OCI-LY1 (cell line): ENCODE results near the gene IQSEC1.

Source experiments
- H2AFZ ChIP-seq: fragments of 200-600 bp; sonication (generic), shearing (Covaris generic); 2 replicates; pipeline ENCODE4 v1.6.0; 2014; ENCODE audit warnings: antibody characterized with exemption, mild to moderate bottlenecking, low read length
- H3F3A ChIP-seq: fragments of 200-600 bp; sonication (generic), shearing (Covaris generic); 2 replicates; pipeline ENCODE4 v1.6.0; 2014; ENCODE audit warnings: mild to moderate bottlenecking, antibody characterized with exemption, low read length, moderate library complexity; ENCODE audit not compliant: insufficient read depth
- H3K27ac ChIP-seq: fragments of 200-600 bp; sonication (generic); 2 replicates; pipeline ENCODE4 v1.5.1; 2014; ENCODE audit warnings: low read length, mixed run types, mild to moderate bottlenecking, low read depth; ENCODE audit not compliant: poor library complexity, severe bottlenecking
- H3K27me3 ChIP-seq: fragments of 200-600 bp; sonication (generic); 2 replicates; pipeline ENCODE4 v1.6.0; 2014; ENCODE audit warnings: antibody characterized with exemption, mild to moderate bottlenecking, low read length, moderate library complexity; ENCODE audit not compliant: insufficient read depth
- H3K36me3 ChIP-seq: fragments of 200-600 bp; sonication (generic); 2 replicates; pipeline ENCODE4 v1.6.1; 2014; ENCODE audit warnings: mild to moderate bottlenecking, antibody characterized with exemption, low read length, moderate library complexity, mixed read lengths; ENCODE audit not compliant: insufficient read depth
- H3K4me1 ChIP-seq: fragments of 200-600 bp; sonication (generic); 2 replicates; pipeline ENCODE4 v1.5.1; 2014; ENCODE audit warnings: mild to moderate bottlenecking, low read length, moderate library complexity; ENCODE audit not compliant: insufficient read depth, severe bottlenecking
- H3K4me2 ChIP-seq: fragments of 200-600 bp; sonication (generic), shearing (Covaris generic); 2 replicates; pipeline ENCODE4 v1.6.1; 2014; ENCODE audit warnings: low read length
- H3K4me3 ChIP-seq: fragments of 200-600 bp; sonication (generic); 2 replicates; pipeline ENCODE4 v1.5.1; 2014; ENCODE audit warnings: low read length, low read depth, mild to moderate bottlenecking, mixed read lengths; ENCODE audit not compliant: poor library complexity, severe bottlenecking
- H3K79me2 ChIP-seq: fragments of 200-600 bp; shearing (Covaris generic); 2 replicates; pipeline ENCODE4 v1.6.1; 2016; ENCODE audit warnings: mixed run types, low read length, mixed read lengths; ENCODE audit not compliant: insufficient read depth
- H3K9ac ChIP-seq: fragments of 200-600 bp; sonication (generic), shearing (Covaris generic); 2 replicates; pipeline ENCODE4 v1.6.1; 2014; ENCODE audit warnings: mild to moderate bottlenecking, low read length, mixed read lengths
- H3K9me2 ChIP-seq: fragments of 200-600 bp; sonication (generic), shearing (Covaris generic); 2 replicates; pipeline ENCODE4 v1.6.1; 2014; ENCODE audit warnings: low read depth, mild to moderate bottlenecking, low read length, mixed read lengths
- H3K9me3 ChIP-seq: fragments of 200-600 bp; shearing (Covaris generic); 2 replicates; pipeline ENCODE4 v1.6.1; 2014; ENCODE audit warnings: low read length, mixed read lengths
- H4K20me1 ChIP-seq: fragments of 200-600 bp; sonication (generic), shearing (Covaris generic); 2 replicates; pipeline ENCODE4 v1.6.0; 2016; ENCODE audit warnings: mild to moderate bottlenecking, low read length; ENCODE audit not compliant: insufficient read depth
- EZH2 ChIP-seq: fragments of 200-600 bp; sonication (generic), shearing (Covaris generic); IDR thresholded peaks from 2 replicates; pipeline ENCODE4 v1.8.0; 2017; ENCODE audit warnings: borderline replicate concordance, mixed run types, mild to moderate bottlenecking, antibody characterized with exemption, low read length, moderate library complexity, mixed read lengths
- TF ChIP-seq, protein P1 (sequence below): fragments of 200-600 bp; sonication (generic), shearing (Covaris generic); IDR thresholded peaks from 2 replicates; pipeline ENCODE4 v1.5.1; 2017; ENCODE audit warnings: mild to moderate bottlenecking, antibody characterized with exemption, low read length, moderate library complexity, mixed read lengths

The IQSEC1 gene

DNA sequence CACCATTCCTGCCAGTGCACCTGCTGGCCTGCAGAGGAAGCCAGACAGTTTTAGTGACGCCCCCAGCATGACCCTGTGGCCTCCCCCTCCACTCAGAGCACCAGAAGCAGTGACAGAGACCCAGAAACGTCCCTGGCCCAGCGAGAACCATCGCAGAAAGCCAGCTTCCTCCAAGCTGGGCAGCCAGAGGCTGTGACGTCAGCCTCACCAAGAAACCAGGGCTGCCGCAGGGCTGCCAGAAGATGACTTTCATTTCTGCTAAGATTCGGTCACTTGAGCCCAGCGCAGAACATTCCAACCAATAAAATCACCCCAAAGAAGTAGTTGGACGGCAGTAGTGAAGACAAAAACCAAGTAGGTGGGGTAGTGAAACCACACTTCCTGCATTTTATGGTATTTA is 202.3 kb downstream of the IQSEC1 start:
- Histone ChIP-seq H3K9me2 (no peaks in the 10 kb centered on the region), H3K4me2 (no peak overlapping the region), H3K36me3 (no peaks in the 10 kb centered on the region; the same call in 1 of the 2 replicates), H3K79me2 (no peaks in the 10 kb centered on the region), H3K9me3 (no peaks in the 10 kb centered on the region), H3F3A (no peaks in the 10 kb centered on the region), H3K4me3 (no peak overlapping the region), H3K4me1 (no peaks in the 10 kb centered on the region), H3K9ac (no peak overlapping the region), H2AFZ (no peak overlapping the region), H4K20me1 (no peaks in the 10 kb centered on the region), H3K27ac (no peak overlapping the region), H3K27me3 (peaks cover 4% of the 10 kb centered on the region; the same call in 1 of the 2 replicates)
- TF ChIP-seq, protein P1, sequence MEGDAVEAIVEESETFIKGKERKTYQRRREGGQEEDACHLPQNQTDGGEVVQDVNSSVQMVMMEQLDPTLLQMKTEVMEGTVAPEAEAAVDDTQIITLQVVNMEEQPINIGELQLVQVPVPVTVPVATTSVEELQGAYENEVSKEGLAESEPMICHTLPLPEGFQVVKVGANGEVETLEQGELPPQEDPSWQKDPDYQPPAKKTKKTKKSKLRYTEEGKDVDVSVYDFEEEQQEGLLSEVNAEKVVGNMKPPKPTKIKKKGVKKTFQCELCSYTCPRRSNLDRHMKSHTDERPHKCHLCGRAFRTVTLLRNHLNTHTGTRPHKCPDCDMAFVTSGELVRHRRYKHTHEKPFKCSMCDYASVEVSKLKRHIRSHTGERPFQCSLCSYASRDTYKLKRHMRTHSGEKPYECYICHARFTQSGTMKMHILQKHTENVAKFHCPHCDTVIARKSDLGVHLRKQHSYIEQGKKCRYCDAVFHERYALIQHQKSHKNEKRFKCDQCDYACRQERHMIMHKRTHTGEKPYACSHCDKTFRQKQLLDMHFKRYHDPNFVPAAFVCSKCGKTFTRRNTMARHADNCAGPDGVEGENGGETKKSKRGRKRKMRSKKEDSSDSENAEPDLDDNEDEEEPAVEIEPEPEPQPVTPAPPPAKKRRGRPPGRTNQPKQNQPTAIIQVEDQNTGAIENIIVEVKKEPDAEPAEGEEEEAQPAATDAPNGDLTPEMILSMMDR: no peak
- no peak for TF ChIP-seq EZH2

DNA sequence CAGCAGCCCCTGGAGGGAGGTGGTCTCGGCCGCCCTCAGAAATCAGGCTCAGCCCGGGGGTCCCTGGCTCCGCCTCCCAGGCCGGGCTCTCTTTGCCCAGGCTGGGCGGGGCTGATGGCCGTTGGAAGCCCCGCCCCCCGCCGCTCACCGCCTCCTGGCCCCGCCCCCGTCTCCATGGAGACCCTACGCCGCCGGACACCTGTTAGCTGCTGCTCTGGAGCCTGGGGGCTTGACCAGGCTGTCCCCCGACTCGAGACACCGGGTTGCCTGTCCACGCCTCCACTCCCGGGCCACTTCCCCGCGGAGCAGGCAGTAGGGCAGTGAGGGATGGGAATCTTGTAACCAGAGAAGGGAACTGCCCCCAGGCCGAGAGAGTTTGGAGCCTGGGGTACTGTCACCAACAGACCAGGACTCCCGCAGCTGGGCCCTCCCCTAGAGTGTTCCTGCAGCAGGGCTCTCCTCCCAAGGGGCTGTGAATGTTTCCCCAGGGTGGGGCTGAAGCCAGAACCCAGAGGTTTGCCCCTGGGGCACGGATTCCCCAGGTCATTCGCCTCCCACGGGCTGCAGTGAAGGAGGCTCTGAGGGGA is 204.1 kb downstream of the IQSEC1 start:
- TF ChIP-seq EZH2: no peak
- TF ChIP-seq, protein P1: no peak
- Histone ChIP-seq H3K9ac (no peak overlapping the region), H2AFZ (no peak overlapping the region), H3K4me2 (peak overlapping the region; percentile 26; the same call in 1 of the 2 replicates), H4K20me1 (no peaks in the 10 kb centered on the region), H3K4me1 (no peaks in the 10 kb centered on the region), H3K79me2 (no peaks in the 10 kb centered on the region), H3K27ac (no peak overlapping the region), H3F3A (no peaks in the 10 kb centered on the region), H3K4me3 (peak overlapping the region; percentile 29), H3K9me2 (no peaks in the 10 kb centered on the region), H3K36me3 (no peaks in the 10 kb centered on the region; the same call in 1 of the 2 replicates), H3K9me3 (0 out of 2 replicates have a peak, but pooled peaks cover 3% of the 10 kb centered on the region), H3K27me3 (peaks cover 18% of the 10 kb centered on the region; the same call in 1 of the 2 replicates)

- 0 out of 2 replicates have a peak, but pooled peaks cover 3% of the 10 kb centered on the region for H3K9me3 ChIP-seq
- no peak overlapping the region for H3K9ac ChIP-seq
- TF ChIP-seq, protein P1: peak; percentile 82
- TF ChIP-seq EZH2: no peak
- no peaks in the 10 kb centered on the region for H3F3A ChIP-seq
- no peaks in the 10 kb centered on the region for H3K4me1 ChIP-seq
- peaks cover 18% of the 10 kb centered on the region; the same call in 1 of the 2 replicates for H3K27me3 ChIP-seq
- no peak overlapping the region for H2AFZ ChIP-seq
- H3K9me2 ChIP-seq: no peaks in the 10 kb centered on the region
- no peak overlapping the region for H3K27ac ChIP-seq
- no peaks in the 10 kb centered on the region; the same call in 1 of the 2 replicates for H3K36me3 ChIP-seq
- no peaks in the 10 kb centered on the region for H3K79me2 ChIP-seq
- H3K4me2 ChIP-seq: peak overlapping the region; percentile 63
- peak overlapping the region; percentile 29 for H3K4me3 ChIP-seq
- H4K20me1 ChIP-seq: no peaks in the 10 kb centered on the region
These were observed 204.9 kb downstream of the IQSEC1 start for GRCh38 chr3:12868039-12869034.
